Progenitor cell of endocrine pancreas (in vitro differentiated cells): ENCODE data around the gene SLIT3. TPM values are rescaled to one million over a fixed set of nuclear protein-coding genes. Genes with fewer than 3 reads are reported as not detected.

Source experiments
- DNase-seq: peaks from one replicate; pipeline ENCODE4 v3.0.0; 2021; ENCODE audit warnings: low spot score; ENCODE audit not compliant: unreplicated experiment
- H3K27ac Mint-ChIP-seq: 2 replicates; pipeline ENCODE4 v1.8.0; 2021; ENCODE audit warnings: mild to moderate bottlenecking, moderate library complexity, mixed read lengths
- H3K27me3 Mint-ChIP-seq: 2 replicates; pipeline ENCODE4 v1.8.0; 2021; ENCODE audit warnings: mixed read lengths
- H3K36me3 Mint-ChIP-seq: 2 replicates; pipeline ENCODE4 v1.8.0; 2022; ENCODE audit warnings: mixed read lengths; ENCODE audit not compliant: insufficient read depth
- H3K4me1 Mint-ChIP-seq: 2 replicates; pipeline ENCODE4 v1.8.0; 2021; ENCODE audit warnings: low read depth, mixed read lengths
- H3K4me3 Mint-ChIP-seq: 2 replicates; pipeline ENCODE4 v1.8.0; 2021; ENCODE audit warnings: low read depth, mild to moderate bottlenecking, moderate library complexity, mixed read lengths
- H3K9me3 Mint-ChIP-seq: 2 replicates; pipeline ENCODE4 v1.8.0; 2021; ENCODE audit warnings: low read depth, mixed read lengths
- CTCF ChIP-seq: fragments of 200-600 bp; sonication (generic); IDR thresholded peaks from one replicate; pipeline ENCODE4 v1.5.0; 2021; ENCODE audit warnings: antibody characterized with exemption, mild to moderate bottlenecking; ENCODE audit not compliant: unreplicated experiment
- total RNA-seq: library from RNA; stranded (reverse); gene quantifications from 2 replicates; pipeline ENCODE4 v1.2.1, GENCODE V29; 2021

SLIT3 gene
- total RNA-seq, 1 donor from 2014 or later: 18.8 TPM

- Mint-ChIP-seq H3K27me3 (peaks cover 35% of the 10 kb centered on the region), H3K27ac (no peak overlapping the region), H3K4me1 (no peaks in the 10 kb centered on the region), H3K36me3 (no peaks in the 10 kb centered on the region), H3K4me3 (no peak overlapping the region), H3K9me3 (no peaks in the 10 kb centered on the region)
- no peak for TF ChIP-seq CTCF
- DNase-seq: no peak
Measured at GRCh38 chr5:168920019-168920810, 380.7 kb downstream of the SLIT3 start.

DNA sequence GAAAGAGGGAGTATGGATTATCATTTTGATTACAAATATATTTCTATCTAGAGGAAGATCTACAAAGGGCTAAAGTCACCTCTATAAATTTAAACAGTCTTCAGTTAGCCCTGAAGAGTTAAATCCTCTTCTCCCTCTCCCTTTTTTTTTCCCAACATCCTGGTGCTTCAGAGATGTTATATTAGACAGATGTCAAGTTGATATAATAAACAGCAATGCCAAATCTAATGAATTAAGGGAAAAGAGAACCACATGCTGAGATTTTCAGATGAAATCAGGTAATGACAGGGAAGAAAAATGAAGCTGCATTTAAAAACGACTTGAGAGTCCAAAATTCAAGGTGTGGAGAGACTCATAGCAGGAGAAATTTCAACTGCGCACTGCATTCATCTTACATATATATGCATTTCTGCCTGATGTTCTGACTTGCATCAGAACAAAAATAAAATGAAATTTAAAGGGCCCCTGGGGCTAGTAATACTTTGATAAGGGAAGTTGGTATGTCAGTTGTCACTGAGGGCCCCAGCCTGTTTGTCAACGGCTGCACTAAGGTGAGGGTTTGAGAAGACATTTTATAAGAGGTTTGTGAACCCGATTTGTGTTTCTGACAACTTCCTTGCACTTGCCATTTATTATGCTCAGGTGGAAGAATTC, 382.9 kb downstream of the SLIT3 start:
- H3K27ac Mint-ChIP-seq: no peak overlapping the region
- no peak for DNase-seq
- TF ChIP-seq CTCF: no peak
- H3K27me3 Mint-ChIP-seq: peaks cover 35% of the 10 kb centered on the region
- no peaks in the 10 kb centered on the region for H3K4me1 Mint-ChIP-seq
- no peaks in the 10 kb centered on the region for H3K36me3 Mint-ChIP-seq
- H3K9me3 Mint-ChIP-seq: no peaks in the 10 kb centered on the region
- H3K4me3 Mint-ChIP-seq: no peak overlapping the region

- peaks cover 30% of the 10 kb centered on the region for H3K27me3 Mint-ChIP-seq
- no peak overlapping the region for H3K27ac Mint-ChIP-seq
- H3K9me3 Mint-ChIP-seq: no peaks in the 10 kb centered on the region
- H3K4me3 Mint-ChIP-seq: no peak overlapping the region
- H3K36me3 Mint-ChIP-seq: no peaks in the 10 kb centered on the region
- no peak for DNase-seq
- TF ChIP-seq CTCF: no peak
- no peaks in the 10 kb centered on the region for H3K4me1 Mint-ChIP-seq
Measured at GRCh38 chr5:168916852-168917251, 384.1 kb downstream of the SLIT3 start.

GRCh38 chr5:168916266-168916665, 384.7 kb downstream of the SLIT3 start:
- Mint-ChIP-seq H3K4me1 (no peaks in the 10 kb centered on the region), H3K9me3 (no peaks in the 10 kb centered on the region)

GRCh38 chr5:168914491-168914890, 386.4 kb downstream of the SLIT3 start:
- no peak for DNase-seq
- H3K36me3 Mint-ChIP-seq: no peaks in the 10 kb centered on the region
- H3K27me3 Mint-ChIP-seq: peaks cover 8% of the 10 kb centered on the region
- H3K27ac Mint-ChIP-seq: no peak overlapping the region
- no peaks in the 10 kb centered on the region for H3K4me1 Mint-ChIP-seq
- no peak overlapping the region for H3K4me3 Mint-ChIP-seq
- TF ChIP-seq CTCF: no peak
- no peaks in the 10 kb centered on the region for H3K9me3 Mint-ChIP-seq

More at GRCh38 chr5:168916266-168916665, 384.7 kb downstream of the SLIT3 start:
- no peak for DNase-seq
- no peak overlapping the region for H3K4me3 Mint-ChIP-seq
- no peak overlapping the region for H3K27ac Mint-ChIP-seq
- no peaks in the 10 kb centered on the region for H3K36me3 Mint-ChIP-seq
- TF ChIP-seq CTCF: no peak
- H3K27me3 Mint-ChIP-seq: peaks cover 25% of the 10 kb centered on the region
